ENCODE results near the gene SNRK. TPM values are rescaled to one million over a fixed set of nuclear protein-coding genes. Genes with fewer than 3 reads are reported as not detected.

SNRK gene
- total RNA-seq, 4 donors from 2014 or later, result 74.5 to 121 (median 102) TPM

DNA sequence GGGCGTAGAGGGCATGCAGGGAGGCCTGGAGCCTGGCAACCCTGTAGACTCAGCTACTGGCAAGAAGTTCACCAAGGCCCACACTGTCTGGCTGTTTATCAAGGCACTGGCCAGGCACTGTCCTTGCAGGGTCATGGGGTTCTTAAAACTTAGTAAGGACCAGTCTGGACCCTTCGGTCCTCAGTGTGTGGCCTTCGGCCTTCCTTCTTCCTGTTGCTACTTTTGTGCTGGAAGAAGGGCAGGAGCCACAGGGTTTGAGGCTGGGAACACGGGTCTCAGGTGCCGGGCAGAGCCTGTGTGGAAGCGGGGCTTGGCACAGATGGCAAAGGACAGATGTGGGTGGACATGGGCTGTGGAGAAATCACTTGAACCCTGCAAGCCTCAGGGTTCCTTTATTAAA is 76.6 kb downstream of the SNRK start:
- TF ChIP-seq CTCF (IDR thresholded peaks at IDR 0.05; ENCODE audit: low read depth), result no peak

- TF ChIP-seq CTCF (IDR thresholded peaks at IDR 0.05; ENCODE audit: low read depth), result no peak
These were observed 77.4 kb downstream of the SNRK start for GRCh38 chr3:43363621-43364266.

GRCh38 chr3:43364494-43364893 is 78.2 kb downstream of the SNRK start:
- no peak for TF ChIP-seq CTCF (IDR thresholded peaks at IDR 0.05; ENCODE audit: low read depth)

DNA sequence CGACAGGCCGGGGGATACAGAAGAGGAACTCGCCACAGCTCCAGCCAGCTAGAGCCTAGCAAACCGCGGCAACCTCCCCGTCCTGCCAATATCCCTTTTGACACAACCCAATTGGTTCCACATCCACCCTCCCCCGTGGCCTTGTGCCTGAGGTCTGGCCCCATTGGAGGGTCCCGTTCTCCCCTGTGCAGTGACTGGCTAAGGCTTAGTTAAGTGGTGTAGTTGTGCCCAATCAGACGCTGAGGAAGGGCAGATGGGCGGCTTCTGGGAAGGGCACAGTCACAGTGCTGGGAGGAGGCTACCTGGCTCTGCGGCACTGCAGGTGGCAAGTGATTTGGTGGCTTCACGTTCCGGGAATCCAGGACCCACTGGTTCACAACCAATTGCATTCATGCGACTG is 78.6 kb downstream of the SNRK start:
- TF ChIP-seq CTCF (IDR thresholded peaks at IDR 0.05; ENCODE audit: low read depth), result no peak

DNA sequence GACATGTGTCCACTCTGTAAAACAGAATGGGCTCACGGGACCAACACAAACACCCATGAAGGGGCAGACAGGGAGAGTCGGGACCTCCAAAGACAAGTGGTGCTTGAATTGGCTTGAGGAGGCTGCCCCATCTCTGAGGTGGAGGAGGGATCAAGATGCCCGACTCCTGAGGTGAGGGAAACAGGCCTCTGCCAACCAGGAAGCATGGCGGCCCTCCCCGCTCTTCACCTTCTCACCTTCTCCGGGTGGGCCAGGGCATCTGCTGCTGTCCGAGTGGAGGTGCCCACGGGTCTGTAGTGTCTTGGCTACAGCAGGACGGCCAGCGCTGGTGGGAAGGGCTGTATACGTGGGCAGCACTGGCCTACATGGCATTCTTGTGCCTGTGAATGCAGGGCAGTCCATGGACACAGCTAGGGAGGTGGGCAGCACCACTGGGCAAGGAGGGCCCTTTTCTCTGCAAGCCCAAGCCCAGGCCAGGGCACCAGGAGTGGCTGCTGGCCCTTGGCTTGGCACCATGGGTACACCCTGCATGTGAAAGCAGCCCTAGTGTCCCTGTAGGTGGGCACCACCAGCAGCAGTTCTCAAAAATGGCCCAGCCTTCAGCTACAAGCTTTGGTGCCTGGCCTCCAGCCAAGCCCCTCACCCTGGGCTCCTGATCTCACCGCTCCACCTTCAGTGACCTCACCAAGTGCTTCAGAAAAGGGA is 79.4 kb downstream of the SNRK start:
- TF ChIP-seq CTCF (IDR thresholded peaks at IDR 0.05; ENCODE audit: low read depth), result no peak

- no peak for TF ChIP-seq CTCF (IDR thresholded peaks at IDR 0.05; ENCODE audit: low read depth)
These were observed 80.1 kb downstream of the SNRK start for GRCh38 chr3:43366481-43366880.

DNA sequence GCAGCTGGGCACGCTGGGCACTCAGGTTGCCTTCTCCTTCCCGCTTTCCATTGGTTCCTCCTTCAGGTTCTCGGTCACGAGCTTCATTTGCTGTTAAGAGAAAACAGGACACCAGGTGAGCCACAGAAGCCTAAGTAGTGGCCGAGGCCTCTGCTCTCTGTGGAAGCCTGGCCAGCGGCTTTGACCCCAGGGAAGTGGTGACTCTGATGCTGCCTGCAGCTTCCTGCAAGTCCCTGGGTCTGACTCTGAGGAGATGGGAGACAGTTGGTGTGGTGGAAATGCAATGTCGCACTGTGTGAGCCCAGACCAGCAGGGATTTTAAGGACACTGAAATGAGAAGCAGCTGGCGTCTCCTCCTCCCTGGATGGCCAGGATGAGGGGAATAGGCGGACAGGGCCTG is 80.5 kb downstream of the SNRK start:
- TF ChIP-seq CTCF (IDR thresholded peaks at IDR 0.05; ENCODE audit: low read depth), result no peak
